Activated T-helper 17 cell treated with anti-CD3 and anti-CD28 coated beads, Interleukin-2, amount 50 U/mL, for 72 hours (primary cell): Measurements from ENCODE around the gene LGR5. TPM values are rescaled to one million over a fixed set of nuclear protein-coding genes. Genes with fewer than 3 reads are reported as not detected.

Experiments used
- ATAC-seq: fragments of 150-1000 bp; cut with Tn5 transposase; replicated peaks from 2 replicates; pipeline ENCODE4 v1.10.0; 2021; ENCODE audit warnings: mild to moderate bottlenecking, moderate library complexity
- H3K27ac Mint-ChIP-seq: one replicate; pipeline ENCODE4 v1.8.0; 2022; ENCODE audit warnings: mixed read lengths
- H3K27me3 Mint-ChIP-seq: one replicate; pipeline ENCODE4 v1.8.0; 2022; ENCODE audit warnings: mixed read lengths
- H3K36me3 Mint-ChIP-seq: one replicate; pipeline ENCODE4 v1.8.0; 2022; ENCODE audit warnings: low read depth, mild to moderate bottlenecking, mixed read lengths
- H3K4me1 Mint-ChIP-seq: one replicate; pipeline ENCODE4 v1.8.0; 2022; ENCODE audit warnings: mixed read lengths
- H3K4me3 Mint-ChIP-seq: one replicate; pipeline ENCODE4 v1.8.0; 2022; ENCODE audit warnings: mild to moderate bottlenecking, mixed read lengths
- H3K9me3 Mint-ChIP-seq: one replicate; pipeline ENCODE4 v1.8.0; 2022; ENCODE audit warnings: mixed read lengths
- total RNA-seq, 2 donors: library from RNA; stranded (reverse); gene quantifications; one replicate each; pipeline ENCODE4 v1.2.3, GENCODE V29; 2022

The LGR5 gene
- total RNA-seq, 2 donors from 2014 or later = not detected

DNA sequence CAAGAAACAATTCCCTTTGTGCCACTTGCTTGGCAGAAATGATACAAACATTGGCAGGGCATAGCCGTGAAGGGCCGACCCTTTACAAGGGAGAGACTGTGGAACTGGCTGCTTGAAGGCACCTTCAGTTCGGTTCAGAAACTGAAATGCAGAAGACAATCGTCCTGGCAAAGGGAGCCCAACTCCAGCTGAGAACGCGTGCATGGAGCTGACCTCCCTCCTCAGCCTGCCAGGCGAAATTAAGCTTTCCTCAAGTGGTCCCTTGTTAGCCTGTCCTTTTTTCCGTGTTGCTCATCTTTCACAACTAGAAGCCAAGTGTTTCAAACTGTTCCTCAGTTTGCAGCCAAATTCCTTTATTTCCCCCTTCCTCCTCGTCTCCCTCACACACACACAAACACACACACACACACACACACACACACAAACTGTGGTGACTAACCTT lies 8.1 kb downstream of the LGR5 start:
- no peak for ATAC-seq
- no peak overlapping the region for H3K4me3 Mint-ChIP-seq
- H3K9me3 Mint-ChIP-seq = peaks cover 3% of the 10 kb centered on the region
- H3K27me3 Mint-ChIP-seq = peaks cover 45% of the 10 kb centered on the region
- H3K27ac Mint-ChIP-seq = no peak overlapping the region
- H3K4me1 Mint-ChIP-seq = no peaks in the 10 kb centered on the region
- no peaks in the 10 kb centered on the region for H3K36me3 Mint-ChIP-seq

DNA sequence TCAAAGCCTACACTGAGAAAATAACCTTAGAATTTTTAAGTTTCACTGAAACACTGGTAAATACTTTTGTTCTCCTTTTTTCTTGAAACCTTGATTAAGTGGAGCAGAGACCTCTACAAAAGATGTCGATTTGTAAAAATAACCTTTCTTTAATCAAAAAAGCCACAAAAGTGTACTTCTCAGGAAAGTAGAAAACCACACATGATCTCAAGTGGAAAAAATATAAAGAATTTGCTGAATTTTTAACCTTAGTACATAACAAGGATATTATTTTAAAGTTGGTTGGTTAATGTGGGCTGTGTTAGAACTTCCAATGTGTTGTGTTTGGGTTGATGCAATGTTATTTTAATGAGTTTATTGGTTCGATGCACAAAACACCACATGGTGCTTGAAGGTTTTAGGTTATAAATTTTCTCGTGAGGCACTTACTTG lies 8.6 kb downstream of the LGR5 start:
- Mint-ChIP-seq H3K27me3 (peaks cover 45% of the 10 kb centered on the region), H3K4me3 (no peak overlapping the region)

DNA sequence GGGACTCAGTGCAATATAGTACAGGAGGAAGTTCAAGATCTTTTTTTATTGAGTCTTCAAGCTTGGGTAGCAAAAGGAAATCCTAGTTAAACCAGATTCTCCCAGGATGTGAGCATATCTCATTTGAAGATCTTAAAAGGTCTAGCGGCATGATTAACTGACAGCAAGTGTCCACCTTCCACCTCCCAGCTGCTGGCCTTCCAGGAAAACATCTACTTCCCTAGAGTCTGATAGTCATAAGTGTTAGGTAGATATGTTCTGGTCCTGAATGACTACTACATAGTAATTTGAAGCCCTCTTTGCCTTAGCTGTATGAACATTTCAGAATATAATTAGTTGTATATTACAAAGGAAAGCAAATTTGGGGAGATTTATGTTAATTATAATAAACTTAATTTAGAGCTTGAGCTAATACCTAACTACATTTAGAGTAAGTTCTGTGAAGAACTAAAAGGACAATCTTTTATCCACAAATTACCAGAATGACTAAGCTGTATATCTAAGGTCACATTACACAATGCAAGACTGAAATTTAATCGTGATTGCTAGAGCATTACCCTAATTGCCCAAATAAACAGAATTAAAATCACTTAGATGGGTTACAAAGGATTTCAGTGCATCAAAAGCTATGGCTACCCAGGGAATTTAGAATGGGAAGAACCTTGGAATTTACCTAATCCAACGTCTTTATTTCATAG lies 9.9 kb downstream of the LGR5 start:
- Mint-ChIP-seq H3K27ac (no peak overlapping the region), H3K36me3 (no peaks in the 10 kb centered on the region), H3K4me1 (no peaks in the 10 kb centered on the region), H3K4me3 (no peak overlapping the region), H3K27me3 (peaks cover 51% of the 10 kb centered on the region), H3K9me3 (peaks cover 3% of the 10 kb centered on the region)
- no peak for ATAC-seq

More for the DNA sequence above, 8.6 kb downstream of the LGR5 start:
- Mint-ChIP-seq H3K27ac (no peak overlapping the region), H3K4me1 (no peaks in the 10 kb centered on the region), H3K9me3 (peaks cover 3% of the 10 kb centered on the region), H3K36me3 (no peaks in the 10 kb centered on the region)
- no peak for ATAC-seq

DNA sequence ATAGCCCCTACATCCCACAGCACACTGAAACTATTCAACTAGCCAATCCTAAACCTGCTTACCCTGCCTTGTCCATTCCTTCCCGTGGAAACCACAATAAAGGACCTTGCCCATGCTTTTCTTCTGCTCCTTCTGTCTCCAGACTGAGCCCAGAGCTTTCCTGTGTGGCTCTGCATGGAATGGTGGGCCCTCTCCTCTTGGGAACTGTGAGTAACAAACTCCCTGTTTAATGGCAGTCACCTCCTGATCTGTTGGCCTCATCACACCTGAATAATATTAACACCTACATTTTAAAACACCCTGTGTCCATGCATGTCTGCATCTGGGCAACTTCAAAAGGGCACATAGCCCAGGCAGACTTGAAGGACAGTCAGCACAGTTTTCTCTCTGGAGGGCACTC lies 12.4 kb downstream of the LGR5 start:
- no peak overlapping the region for H3K4me3 Mint-ChIP-seq
- H3K9me3 Mint-ChIP-seq = peaks cover 3% of the 10 kb centered on the region
- no peak for ATAC-seq
- no peaks in the 10 kb centered on the region for H3K36me3 Mint-ChIP-seq
- no peaks in the 10 kb centered on the region for H3K4me1 Mint-ChIP-seq
- H3K27ac Mint-ChIP-seq = no peak overlapping the region
- H3K27me3 Mint-ChIP-seq = peaks cover 46% of the 10 kb centered on the region

DNA sequence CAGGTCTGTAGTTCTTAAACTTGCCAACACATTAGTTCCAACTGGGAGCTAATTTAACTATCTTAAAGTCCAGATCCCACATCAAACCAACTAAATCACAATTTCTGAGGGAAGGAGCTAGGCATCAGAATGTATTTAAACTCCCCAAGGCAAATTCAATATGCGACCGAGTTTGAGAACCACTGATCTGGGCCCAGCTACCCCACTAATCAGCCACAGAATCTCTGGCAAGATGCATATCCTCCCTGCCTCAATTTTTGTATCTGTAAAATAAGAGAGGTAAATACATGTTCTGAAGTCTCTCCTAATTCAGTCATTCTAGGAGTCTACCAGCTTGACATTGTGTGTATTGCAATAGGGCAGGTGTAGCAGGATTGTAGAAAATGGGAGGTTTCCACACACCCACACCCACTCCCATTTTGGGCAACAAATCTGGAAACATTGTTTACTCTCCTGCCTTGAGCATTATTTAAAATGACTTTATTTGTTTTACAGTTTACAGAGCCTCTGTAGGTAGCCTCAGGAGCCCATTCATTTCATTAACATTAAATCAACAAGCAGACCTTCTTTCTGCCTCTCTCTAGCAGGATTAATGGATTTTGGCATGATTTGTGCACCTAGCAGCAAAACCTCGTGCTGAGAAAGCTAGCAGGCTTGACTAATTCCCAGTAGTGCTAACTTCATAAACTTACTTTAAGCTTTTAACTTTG lies 15.6 kb downstream of the LGR5 start:
- Mint-ChIP-seq H3K27ac (no peak overlapping the region), H3K36me3 (no peaks in the 10 kb centered on the region), H3K27me3 (peaks cover 33% of the 10 kb centered on the region), H3K4me1 (no peaks in the 10 kb centered on the region), H3K4me3 (no peak overlapping the region), H3K9me3 (peaks cover 3% of the 10 kb centered on the region)
- ATAC-seq = no peak

DNA sequence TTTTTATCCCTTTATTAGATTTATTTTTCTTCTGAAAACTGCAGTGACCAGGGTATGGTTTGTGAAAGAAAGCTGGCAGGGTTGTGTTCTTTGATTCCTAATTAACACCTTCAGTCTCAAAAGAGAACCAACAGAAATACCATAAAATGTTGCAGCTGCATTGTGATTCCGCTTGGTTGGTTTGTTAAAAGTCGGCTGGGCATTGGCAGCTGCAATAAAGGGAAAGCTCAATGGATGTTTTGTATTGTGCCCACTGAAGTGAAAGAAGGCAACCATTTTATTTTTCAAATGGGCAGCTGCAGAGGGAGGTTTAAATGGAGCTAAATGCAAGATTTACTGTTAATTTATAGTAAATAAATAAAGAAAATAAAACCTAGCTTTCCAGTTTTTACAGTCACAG lies 16.7 kb downstream of the LGR5 start:
- Mint-ChIP-seq H3K36me3 (no peaks in the 10 kb centered on the region), H3K27me3 (peaks cover 28% of the 10 kb centered on the region), H3K4me1 (no peaks in the 10 kb centered on the region), H3K4me3 (no peak overlapping the region), H3K27ac (no peak overlapping the region), H3K9me3 (peaks cover 3% of the 10 kb centered on the region)
- ATAC-seq = no peak

DNA sequence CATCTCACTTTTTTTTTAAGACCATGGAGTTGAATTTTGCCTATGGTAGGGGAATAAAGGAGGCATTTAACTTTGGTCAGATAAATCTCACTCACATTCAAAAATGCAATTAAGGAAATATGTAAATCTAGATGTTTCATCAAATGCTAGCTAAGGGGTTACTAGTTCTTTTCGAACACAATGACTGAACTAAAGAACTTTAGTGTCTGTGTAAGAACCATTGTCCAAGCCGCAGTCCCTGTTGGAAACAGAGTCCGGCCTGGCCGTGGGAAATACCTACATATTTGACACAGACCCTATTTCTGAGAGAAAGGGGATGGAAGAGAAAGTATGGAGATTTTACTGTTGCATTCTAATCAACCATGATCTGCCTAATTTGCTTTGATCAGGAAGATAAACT lies 17.4 kb downstream of the LGR5 start:
- no peaks in the 10 kb centered on the region for H3K4me1 Mint-ChIP-seq

DNA sequence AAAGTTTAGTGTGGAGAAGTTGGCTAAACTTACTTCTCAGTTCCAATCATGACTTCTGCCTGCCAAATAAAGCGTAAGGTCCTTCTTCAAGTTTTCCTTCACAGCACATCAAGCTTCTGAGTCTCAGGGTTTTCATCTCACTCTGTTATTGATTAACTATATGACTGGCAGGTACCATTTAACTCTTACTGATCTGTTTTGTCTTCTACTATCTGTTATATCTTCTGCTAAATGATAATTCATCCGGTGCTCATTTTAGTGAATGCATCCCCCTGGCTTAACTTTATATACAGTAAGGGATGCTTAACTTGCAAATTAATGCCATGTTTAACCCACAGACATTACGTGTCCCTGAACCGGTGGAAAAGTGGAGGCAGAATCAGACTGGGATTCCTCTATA lies 20.7 kb downstream of the LGR5 start:
- Mint-ChIP-seq H3K27ac (no peak overlapping the region), H3K4me3 (no peak overlapping the region)
- no peak for ATAC-seq

More for the DNA sequence above, 17.4 kb downstream of the LGR5 start:
- Mint-ChIP-seq H3K9me3 (peaks cover 3% of the 10 kb centered on the region), H3K4me3 (no peak overlapping the region), H3K27me3 (peaks cover 21% of the 10 kb centered on the region), H3K27ac (no peak overlapping the region), H3K36me3 (no peaks in the 10 kb centered on the region)
- no peak for ATAC-seq

DNA sequence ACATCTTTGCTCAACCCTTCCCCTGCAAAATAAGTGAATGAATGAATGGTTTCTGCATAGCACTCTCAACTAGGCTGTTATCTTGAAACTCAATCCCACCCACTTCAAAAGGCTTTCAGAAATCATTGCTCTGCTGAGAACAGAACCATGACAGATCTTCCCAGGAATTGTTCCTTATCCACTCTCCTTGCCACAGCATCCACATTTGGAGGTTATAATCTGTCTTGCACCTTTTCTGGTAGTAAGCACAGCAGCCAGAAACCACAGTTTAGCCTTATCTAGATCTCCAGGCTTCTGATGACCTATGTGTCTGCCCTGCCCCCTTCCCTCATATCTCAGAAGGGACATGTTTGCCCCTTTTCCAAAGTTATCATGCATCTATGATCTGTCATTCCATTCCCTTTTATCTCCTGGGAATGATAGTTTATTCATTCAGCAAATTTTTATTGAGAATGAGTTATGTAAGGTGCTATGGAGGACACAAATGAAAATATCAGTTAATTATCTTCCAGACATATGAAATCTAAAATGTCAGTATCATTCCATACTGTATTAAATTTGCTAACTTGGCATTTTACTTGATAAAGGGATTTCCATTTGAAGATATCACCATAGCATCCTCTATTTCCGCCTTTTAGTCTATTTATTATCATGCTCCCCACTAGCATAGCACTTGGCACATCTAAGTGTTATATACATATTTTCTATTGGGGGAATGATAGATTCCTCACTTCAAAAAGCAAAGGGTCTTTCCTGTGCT lies 21.4 kb downstream of the LGR5 start:
- Mint-ChIP-seq H3K27me3 (peaks cover 13% of the 10 kb centered on the region), H3K36me3 (no peaks in the 10 kb centered on the region), H3K4me3 (no peak overlapping the region), H3K4me1 (no peaks in the 10 kb centered on the region), H3K27ac (no peak overlapping the region), H3K9me3 (no peaks in the 10 kb centered on the region)
- ATAC-seq = no peak

More for the DNA sequence above, 20.7 kb downstream of the LGR5 start:
- H3K36me3 Mint-ChIP-seq = no peaks in the 10 kb centered on the region
- no peaks in the 10 kb centered on the region for H3K9me3 Mint-ChIP-seq
- H3K27me3 Mint-ChIP-seq = peaks cover 11% of the 10 kb centered on the region
- no peaks in the 10 kb centered on the region for H3K4me1 Mint-ChIP-seq

DNA sequence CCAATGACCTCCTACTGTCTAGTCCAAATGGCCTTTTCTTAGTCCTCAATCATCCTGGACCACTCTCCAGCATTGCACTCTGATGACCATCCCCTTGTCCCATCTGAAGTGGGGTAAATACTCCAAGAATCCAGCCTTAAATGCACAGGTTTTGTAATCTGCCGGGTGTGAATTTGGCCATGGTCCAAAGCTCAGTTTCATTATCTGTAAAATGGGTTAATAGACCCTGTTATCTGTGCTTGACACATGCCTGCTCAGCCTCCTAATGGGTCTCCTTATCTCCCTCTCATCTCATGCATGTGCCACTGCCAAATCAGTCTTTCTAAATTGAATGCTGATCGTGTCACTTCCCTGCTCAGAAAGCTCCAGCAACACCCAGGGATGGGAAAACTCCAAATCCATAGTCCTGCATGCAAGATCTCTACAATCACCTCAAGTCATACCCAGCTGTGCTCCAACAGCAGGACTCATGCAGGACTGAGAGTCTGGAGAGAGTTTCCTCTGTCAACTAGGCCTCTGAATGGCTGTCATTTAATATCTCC lies 22.3 kb downstream of the LGR5 start:
- Mint-ChIP-seq H3K4me1 (no peaks in the 10 kb centered on the region), H3K27me3 (peaks cover 13% of the 10 kb centered on the region), H3K36me3 (no peaks in the 10 kb centered on the region), H3K27ac (no peak overlapping the region), H3K9me3 (no peaks in the 10 kb centered on the region), H3K4me3 (no peak overlapping the region)
- ATAC-seq = no peak

DNA sequence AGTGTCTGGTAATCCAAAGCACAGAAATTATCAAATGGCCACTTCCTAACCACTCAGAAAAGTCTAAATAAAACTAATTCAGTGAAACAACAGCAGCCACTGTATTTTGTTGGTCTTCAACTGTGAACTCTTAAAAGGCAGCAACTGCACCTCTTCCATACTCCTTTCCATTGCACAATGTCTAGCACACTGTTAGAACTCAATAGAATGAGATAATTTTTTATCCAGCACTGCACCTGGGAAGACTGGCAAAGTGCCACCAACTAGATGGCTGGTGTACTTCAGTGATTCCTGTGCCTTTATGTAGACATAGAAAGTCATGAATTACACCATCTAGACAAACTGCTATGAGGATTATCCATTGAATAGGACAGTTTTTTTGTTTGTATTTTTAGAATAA lies 26.2 kb downstream of the LGR5 start:
- H3K27me3 Mint-ChIP-seq = peaks cover 17% of the 10 kb centered on the region
- H3K9me3 Mint-ChIP-seq = no peaks in the 10 kb centered on the region
- no peak for ATAC-seq
- H3K36me3 Mint-ChIP-seq = no peaks in the 10 kb centered on the region
- no peak overlapping the region for H3K4me3 Mint-ChIP-seq
- H3K27ac Mint-ChIP-seq = no peak overlapping the region
- H3K4me1 Mint-ChIP-seq = no peaks in the 10 kb centered on the region

DNA sequence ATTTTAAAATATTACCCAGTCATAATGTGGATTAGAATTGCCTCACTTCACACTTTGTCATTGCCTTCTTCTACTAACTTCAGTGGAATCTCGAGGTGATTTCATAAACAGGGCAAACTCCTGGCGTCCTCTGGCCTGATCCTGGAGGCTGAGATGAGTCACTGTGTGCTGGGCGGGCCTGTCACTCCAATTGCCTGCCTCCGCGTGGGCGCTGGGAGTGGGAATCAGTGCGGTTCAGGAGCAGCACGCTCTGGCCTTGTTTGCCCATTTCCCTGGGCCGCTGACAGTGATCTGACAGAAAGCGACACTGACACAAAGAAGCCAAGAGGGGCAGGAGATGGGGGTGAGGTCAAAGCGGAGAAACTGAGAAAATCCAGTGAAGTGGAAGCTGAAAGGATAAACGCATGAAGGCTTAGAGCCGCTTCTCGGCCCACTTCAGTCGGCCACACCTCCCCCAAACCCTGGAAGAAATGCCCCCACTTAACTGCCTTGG lies 29.7 kb downstream of the LGR5 start:
- no peaks in the 10 kb centered on the region for H3K36me3 Mint-ChIP-seq
- no peaks in the 10 kb centered on the region for H3K4me1 Mint-ChIP-seq
- H3K4me3 Mint-ChIP-seq = no peak overlapping the region
- H3K27me3 Mint-ChIP-seq = peaks cover 19% of the 10 kb centered on the region
- no peak overlapping the region for H3K27ac Mint-ChIP-seq
- ATAC-seq = no peak
- H3K9me3 Mint-ChIP-seq = no peaks in the 10 kb centered on the region

DNA sequence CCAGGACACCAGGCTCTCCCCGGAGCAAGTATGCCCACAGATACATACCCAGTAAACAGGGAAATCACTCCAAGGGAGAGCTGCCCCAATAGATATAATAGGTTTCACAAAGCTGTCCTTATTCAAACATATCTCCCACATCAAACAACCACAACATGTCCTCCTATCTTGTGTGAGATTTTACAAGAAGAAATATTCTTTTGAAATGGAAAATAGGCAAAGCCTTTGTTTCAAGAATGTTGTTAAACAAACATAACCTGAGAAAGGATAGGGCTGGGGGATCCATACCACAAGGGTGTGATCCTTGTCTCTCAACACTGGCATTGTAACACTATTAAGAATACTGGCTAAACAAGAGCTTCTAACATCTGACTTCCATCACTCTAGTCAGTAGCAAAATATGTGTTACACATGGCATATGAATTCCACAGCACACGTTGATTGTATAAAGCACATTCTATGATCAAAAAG lies 32.9 kb downstream of the LGR5 start:
- peaks cover 26% of the 10 kb centered on the region for H3K27me3 Mint-ChIP-seq
- no peak for ATAC-seq
- H3K9me3 Mint-ChIP-seq = no peaks in the 10 kb centered on the region
- H3K27ac Mint-ChIP-seq = no peak overlapping the region
- no peaks in the 10 kb centered on the region for H3K4me1 Mint-ChIP-seq
- H3K36me3 Mint-ChIP-seq = no peaks in the 10 kb centered on the region
- H3K4me3 Mint-ChIP-seq = no peak overlapping the region

DNA sequence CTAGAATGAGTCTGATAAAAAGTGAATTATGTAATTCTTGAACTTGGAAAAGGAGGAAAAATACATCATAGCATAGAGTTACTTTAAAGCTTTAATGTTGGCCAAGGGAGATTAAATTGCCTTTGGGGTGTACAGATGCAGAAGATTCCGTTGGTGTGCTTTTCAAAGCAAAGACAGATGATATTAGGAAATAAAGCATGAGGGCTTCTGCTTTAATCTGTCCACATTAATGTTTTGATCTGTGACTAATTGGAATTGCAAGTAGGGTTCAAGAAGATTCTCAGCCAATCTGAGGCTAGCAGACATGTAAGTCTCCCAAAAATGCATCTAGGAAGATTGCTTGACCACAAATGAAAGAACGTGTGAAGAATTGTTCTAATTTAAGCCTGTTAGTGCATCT lies 35.2 kb downstream of the LGR5 start:
- no peaks in the 10 kb centered on the region for H3K36me3 Mint-ChIP-seq
- H3K4me1 Mint-ChIP-seq = no peaks in the 10 kb centered on the region
- no peak overlapping the region for H3K4me3 Mint-ChIP-seq
- H3K27ac Mint-ChIP-seq = no peak overlapping the region
- H3K27me3 Mint-ChIP-seq = peaks cover 33% of the 10 kb centered on the region
- no peaks in the 10 kb centered on the region for H3K9me3 Mint-ChIP-seq
- no peak for ATAC-seq
